HepG2 (cell line): ENCODE data around the gene BSG. TPM values are rescaled to one million over a fixed set of nuclear protein-coding genes. Genes with fewer than 3 reads are reported as not detected.

Experiments
- HDAC2 ChIP-seq: sonication (generic); formaldehyde crosslinking; IDR thresholded peaks from 2 replicates; pipeline ENCODE4 v1.4.0; 2020; ENCODE audit warnings: missing genetic modification reagents
- ISL2 ChIP-seq: sonication (generic); formaldehyde crosslinking; IDR thresholded peaks from 2 replicates; pipeline ENCODE4 v1.5.0; 2020; ENCODE audit warnings: missing genetic modification reagents
- MATR3 ChIP-seq: sonication (generic); formaldehyde crosslinking; IDR thresholded peaks from 2 replicates; pipeline ENCODE4 v1.4.0; 2020; ENCODE audit warnings: missing genetic modification reagents
- NAIF1 ChIP-seq: sonication (generic); formaldehyde crosslinking; IDR thresholded peaks from 2 replicates; pipeline ENCODE4 v1.5.0; 2020; ENCODE audit warnings: mild to moderate bottlenecking, missing genetic modification reagents, borderline replicate concordance
- PCBP2 ChIP-seq: fragments of 200-400 bp; formaldehyde crosslinking; optimal IDR thresholded peaks from 2 replicates; pipeline ENCODE3; 2018; ENCODE audit warnings: low read length, low read depth; ENCODE audit not compliant: poor library complexity, severe bottlenecking
- RBAK ChIP-seq: sonication (generic); formaldehyde crosslinking; IDR thresholded peaks from 2 replicates; pipeline ENCODE4 v1.5.1; 2020; ENCODE audit warnings: mild to moderate bottlenecking, missing genetic modification reagents
- RBFOX2 ChIP-seq: fragments of 200-400 bp; formaldehyde crosslinking; IDR thresholded peaks from 2 replicates; pipeline ENCODE4 v1.6.1; 2017; ENCODE audit warnings: low read depth, mild to moderate bottlenecking, low read length
- RBM22 ChIP-seq: fragments of 200-400 bp; formaldehyde crosslinking; optimal IDR thresholded peaks from 2 replicates; pipeline ENCODE3; 2017; ENCODE audit warnings: mild to moderate bottlenecking, low read length, moderate library complexity
- SMC3 ChIP-seq: IDR thresholded peaks from 2 replicates; pipeline ENCODE4 v1.6.1; 2011; ENCODE audit warnings: low read length, improper control_type of control experiment
- SNAI1 ChIP-seq: sonication (generic); formaldehyde crosslinking; IDR thresholded peaks from 2 replicates; pipeline ENCODE4 v1.5.0; 2020; ENCODE audit warnings: mild to moderate bottlenecking, missing genetic modification reagents, borderline replicate concordance
- SOX6 ChIP-seq, 2 experiments: fragments of 450-650 bp in 1 of 2; sonication (generic) in 1 of 2; formaldehyde crosslinking in 1 of 2; IDR thresholded peaks; 2 replicates each; pipeline versions ENCODE4 v1.4.0 to v1.6.1; 2017 to 2020; ENCODE audit warnings: antibody characterized with exemption in 1 of 2, mild to moderate bottlenecking in 1 of 2, missing genetic modification reagents in 1 of 2
- TAF1 ChIP-seq: sonication (generic); formaldehyde crosslinking; IDR thresholded peaks from 2 replicates; pipeline ENCODE4 v1.4.0; 2020; ENCODE audit warnings: missing genetic modification reagents
- XBP1 ChIP-seq: sonication (generic); formaldehyde crosslinking; IDR thresholded peaks from 2 replicates; pipeline ENCODE4 v1.5.0; 2020; ENCODE audit warnings: missing genetic modification reagents
- ZNF160 ChIP-seq: sonication (generic); formaldehyde crosslinking; IDR thresholded peaks from 2 replicates; pipeline ENCODE4 v1.8.0; 2022; ENCODE audit warnings: mild to moderate bottlenecking, inconsistent platforms, missing genetic modification reagents
- ZNF17 ChIP-seq: sonication (generic); formaldehyde crosslinking; IDR thresholded peaks from 2 replicates; pipeline ENCODE4 v1.5.0; 2020; ENCODE audit warnings: mild to moderate bottlenecking, missing genetic modification reagents
- ZNF274 ChIP-seq: sonication (generic); formaldehyde crosslinking; IDR thresholded peaks from 2 replicates; pipeline ENCODE4 v1.5.1; 2020; ENCODE audit warnings: mild to moderate bottlenecking, missing genetic modification reagents
- ZNF558 ChIP-seq: sonication (generic); formaldehyde crosslinking; IDR thresholded peaks from 2 replicates; pipeline ENCODE4 v1.9.0; 2022; ENCODE audit warnings: mild to moderate bottlenecking, missing genetic modification reagents, borderline replicate concordance
- ZNF598 ChIP-seq: sonication (generic); formaldehyde crosslinking; IDR thresholded peaks from 2 replicates; pipeline ENCODE4 v1.5.1; 2020; ENCODE audit warnings: mild to moderate bottlenecking, missing genetic modification reagents, borderline replicate concordance
- ZSCAN12 ChIP-seq: sonication (generic); formaldehyde crosslinking; IDR thresholded peaks from 2 replicates; pipeline ENCODE4 v1.9.0; 2021; ENCODE audit warnings: mild to moderate bottlenecking, missing genetic modification reagents
- ZSCAN22 ChIP-seq: sonication (generic); formaldehyde crosslinking; IDR thresholded peaks from 2 replicates; pipeline ENCODE4 v1.4.0; 2020; ENCODE audit warnings: mild to moderate bottlenecking, missing genetic modification reagents
- polyA plus RNA-seq, 8 experiments: library from polyadenylated mRNA; depleted of rRNA in 3 of 8; stranded (reverse) in 7 of 8; unstranded in 1 of 8; fragments of >200 nt; fragmentation: Illumina TruSeq in 4 of 8; extraction: Trizol in 4 of 8; gene quantifications; 2 replicates each; pipeline versions ENCODE4 v1.2.1 to v1.2.3, GENCODE V29; 2011 to 2016; ENCODE audit warnings: low read depth in 4 of 8, missing spikeins in 1 of 8, mixed read lengths in 1 of 8; ENCODE audit not compliant: insufficient read depth in 1 of 8
- total RNA-seq, 5 experiments: library from RNA; depleted of rRNA; stranded (reverse); fragments of >200 nt; fragmentation: Illumina TruSeq; extraction: Trizol; gene quantifications; 2 replicates each; pipeline ENCODE4 v1.2.3, GENCODE V29; 2016; ENCODE audit warnings: low read depth in 1 of 5
- TF ChIP-seq, protein P1 (sequence below): sonication (generic); formaldehyde crosslinking; conservative IDR thresholded peaks from 2 replicates; pipeline ENCODE4 v1.4.0; 2020; ENCODE audit warnings: missing genetic modification reagents
- TF ChIP-seq, protein P2 (sequence below): sonication (generic); formaldehyde crosslinking; conservative IDR thresholded peaks from 2 replicates; pipeline ENCODE4 v1.4.0; 2020; ENCODE audit warnings: missing genetic modification reagents
- TF ChIP-seq, protein P3 (sequence below): sonication (generic); formaldehyde crosslinking; IDR thresholded peaks from 2 replicates; pipeline ENCODE4 v1.5.0; 2020; ENCODE audit warnings: mild to moderate bottlenecking, missing genetic modification reagents
- TF ChIP-seq, protein P4 (sequence below): sonication (generic); formaldehyde crosslinking; IDR thresholded peaks from 2 replicates; pipeline ENCODE4 v1.8.1; 2022; ENCODE audit warnings: mild to moderate bottlenecking, missing genetic modification reagents

BSG gene
- total and polyA plus RNA-seq, 2 of the 13 experiments (the other 11 are each of a cell fraction or from before 2014, with no cell fraction given): 309 to 754 TPM

DNA sequence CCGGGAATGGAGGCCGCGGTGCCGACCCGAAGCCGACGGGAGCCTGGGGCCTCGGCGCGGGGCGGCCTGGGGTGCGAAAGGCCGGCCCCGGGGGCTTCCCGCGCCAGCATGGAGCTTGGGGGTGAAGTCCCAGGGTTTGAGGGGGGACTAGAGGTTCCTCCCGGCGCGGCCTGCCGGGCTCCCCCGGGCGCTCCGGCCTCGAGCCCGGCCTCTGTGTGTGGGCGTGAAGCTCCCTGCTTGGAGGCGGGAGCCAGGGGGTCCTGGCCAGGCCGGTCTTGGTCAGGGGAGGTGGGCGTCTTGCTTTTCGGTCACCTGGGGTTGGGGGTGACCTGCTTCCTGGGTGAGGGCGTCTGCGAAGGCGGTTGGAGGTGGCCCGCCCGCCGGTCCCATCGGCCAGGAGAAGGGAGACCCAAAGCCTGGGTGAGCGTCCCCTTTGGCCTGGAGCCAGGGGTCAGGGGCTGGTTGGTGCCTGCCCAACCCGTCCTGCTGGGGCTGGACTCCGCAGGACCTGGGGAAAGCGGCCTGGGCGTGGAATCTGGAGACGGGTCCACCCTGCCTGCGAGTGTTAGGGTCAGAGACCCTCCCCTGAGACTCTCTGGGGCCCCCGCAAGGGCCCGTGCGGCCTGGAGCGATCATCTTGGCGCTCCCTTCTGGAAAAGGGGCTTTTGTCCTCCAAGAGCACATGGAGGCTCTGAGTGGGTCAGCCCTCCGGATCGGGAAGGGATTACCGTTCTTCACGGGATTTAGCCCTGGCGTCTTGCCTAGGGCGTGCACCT, 535 bp downstream of the BSG start (continued):
- TF ChIP-seq ZNF558 (CRISPR knock-in tag) (peak; percentile 7; the same call in 1 of the 2 replicates), RBFOX2 (peak; percentile 50), ISL2 (CRISPR knock-in tag) (no peak), ZNF598 (CRISPR knock-in tag) (no peak), ZNF160 (CRISPR knock-in tag) (0 out of 2 replicates have a peak, but pooled peaks have one; percentile 28), XBP1 (CRISPR knock-in tag) (no peak), SMC3 (no peak), RBM22 (no peak), ZNF274 (CRISPR knock-in tag) (0 out of 2 replicates have a peak, but pooled peaks have one; percentile 2), SOX6 (IDR thresholded peaks at IDR 0.05) (no peak), SOX6 (CRISPR knock-in tag; IDR thresholded peaks at IDR 0.05) (no peak), TAF1 (CRISPR knock-in tag) (no peak), RBAK (no peak), PCBP2 (no peak), NAIF1 (CRISPR knock-in tag) (no peak), ZSCAN22 (no peak), SNAI1 (no peak; the same call in 1 of the 2 replicates), MATR3 (CRISPR knock-in tag) (no peak), HDAC2 (CRISPR knock-in tag) (no peak), ZNF17 (CRISPR knock-in tag) (no peak), ZSCAN12 (CRISPR knock-in tag) (no peak)
- TF ChIP-seq, protein P1, sequence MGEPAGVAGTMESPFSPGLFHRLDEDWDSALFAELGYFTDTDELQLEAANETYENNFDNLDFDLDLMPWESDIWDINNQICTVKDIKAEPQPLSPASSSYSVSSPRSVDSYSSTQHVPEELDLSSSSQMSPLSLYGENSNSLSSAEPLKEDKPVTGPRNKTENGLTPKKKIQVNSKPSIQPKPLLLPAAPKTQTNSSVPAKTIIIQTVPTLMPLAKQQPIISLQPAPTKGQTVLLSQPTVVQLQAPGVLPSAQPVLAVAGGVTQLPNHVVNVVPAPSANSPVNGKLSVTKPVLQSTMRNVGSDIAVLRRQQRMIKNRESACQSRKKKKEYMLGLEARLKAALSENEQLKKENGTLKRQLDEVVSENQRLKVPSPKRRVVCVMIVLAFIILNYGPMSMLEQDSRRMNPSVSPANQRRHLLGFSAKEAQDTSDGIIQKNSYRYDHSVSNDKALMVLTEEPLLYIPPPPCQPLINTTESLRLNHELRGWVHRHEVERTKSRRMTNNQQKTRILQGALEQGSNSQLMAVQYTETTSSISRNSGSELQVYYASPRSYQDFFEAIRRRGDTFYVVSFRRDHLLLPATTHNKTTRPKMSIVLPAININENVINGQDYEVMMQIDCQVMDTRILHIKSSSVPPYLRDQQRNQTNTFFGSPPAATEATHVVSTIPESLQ (CRISPR knock-in tag): no peak
- TF ChIP-seq, protein P2, sequence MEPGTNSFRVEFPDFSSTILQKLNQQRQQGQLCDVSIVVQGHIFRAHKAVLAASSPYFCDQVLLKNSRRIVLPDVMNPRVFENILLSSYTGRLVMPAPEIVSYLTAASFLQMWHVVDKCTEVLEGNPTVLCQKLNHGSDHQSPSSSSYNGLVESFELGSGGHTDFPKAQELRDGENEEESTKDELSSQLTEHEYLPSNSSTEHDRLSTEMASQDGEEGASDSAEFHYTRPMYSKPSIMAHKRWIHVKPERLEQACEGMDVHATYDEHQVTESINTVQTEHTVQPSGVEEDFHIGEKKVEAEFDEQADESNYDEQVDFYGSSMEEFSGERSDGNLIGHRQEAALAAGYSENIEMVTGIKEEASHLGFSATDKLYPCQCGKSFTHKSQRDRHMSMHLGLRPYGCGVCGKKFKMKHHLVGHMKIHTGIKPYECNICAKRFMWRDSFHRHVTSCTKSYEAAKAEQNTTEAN (CRISPR knock-in tag): no peak
- TF ChIP-seq, protein P3, sequence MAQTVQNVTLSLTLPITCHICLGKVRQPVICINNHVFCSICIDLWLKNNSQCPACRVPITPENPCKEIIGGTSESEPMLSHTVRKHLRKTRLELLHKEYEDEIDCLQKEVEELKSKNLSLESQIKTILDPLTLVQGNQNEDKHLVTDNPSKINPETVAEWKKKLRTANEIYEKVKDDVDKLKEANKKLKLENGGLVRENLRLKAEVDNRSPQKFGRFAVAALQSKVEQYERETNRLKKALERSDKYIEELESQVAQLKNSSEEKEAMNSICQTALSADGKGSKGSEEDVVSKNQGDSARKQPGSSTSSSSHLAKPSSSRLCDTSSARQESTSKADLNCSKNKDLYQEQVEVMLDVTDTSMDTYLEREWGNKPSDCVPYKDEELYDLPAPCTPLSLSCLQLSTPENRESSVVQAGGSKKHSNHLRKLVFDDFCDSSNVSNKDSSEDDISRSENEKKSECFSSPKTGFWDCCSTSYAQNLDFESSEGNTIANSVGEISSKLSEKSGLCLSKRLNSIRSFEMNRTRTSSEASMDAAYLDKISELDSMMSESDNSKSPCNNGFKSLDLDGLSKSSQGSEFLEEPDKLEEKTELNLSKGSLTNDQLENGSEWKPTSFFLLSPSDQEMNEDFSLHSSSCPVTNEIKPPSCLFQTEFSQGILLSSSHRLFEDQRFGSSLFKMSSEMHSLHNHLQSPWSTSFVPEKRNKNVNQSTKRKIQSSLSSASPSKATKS (CRISPR knock-in tag): no peak
- TF ChIP-seq, protein P4, sequence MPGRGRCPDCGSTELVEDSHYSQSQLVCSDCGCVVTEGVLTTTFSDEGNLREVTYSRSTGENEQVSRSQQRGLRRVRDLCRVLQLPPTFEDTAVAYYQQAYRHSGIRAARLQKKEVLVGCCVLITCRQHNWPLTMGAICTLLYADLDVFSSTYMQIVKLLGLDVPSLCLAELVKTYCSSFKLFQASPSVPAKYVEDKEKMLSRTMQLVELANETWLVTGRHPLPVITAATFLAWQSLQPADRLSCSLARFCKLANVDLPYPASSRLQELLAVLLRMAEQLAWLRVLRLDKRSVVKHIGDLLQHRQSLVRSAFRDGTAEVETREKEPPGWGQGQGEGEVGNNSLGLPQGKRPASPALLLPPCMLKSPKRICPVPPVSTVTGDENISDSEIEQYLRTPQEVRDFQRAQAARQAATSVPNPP (CRISPR knock-in tag): no peak
